ENCODE measurements around the gene GRAP2. TPM values are rescaled to one million over a fixed set of nuclear protein-coding genes. Genes with fewer than 3 reads are reported as not detected.

GRAP2 gene
- total RNA-seq, 1 experiment from 2014 or later, result 0.42 TPM

DNA sequence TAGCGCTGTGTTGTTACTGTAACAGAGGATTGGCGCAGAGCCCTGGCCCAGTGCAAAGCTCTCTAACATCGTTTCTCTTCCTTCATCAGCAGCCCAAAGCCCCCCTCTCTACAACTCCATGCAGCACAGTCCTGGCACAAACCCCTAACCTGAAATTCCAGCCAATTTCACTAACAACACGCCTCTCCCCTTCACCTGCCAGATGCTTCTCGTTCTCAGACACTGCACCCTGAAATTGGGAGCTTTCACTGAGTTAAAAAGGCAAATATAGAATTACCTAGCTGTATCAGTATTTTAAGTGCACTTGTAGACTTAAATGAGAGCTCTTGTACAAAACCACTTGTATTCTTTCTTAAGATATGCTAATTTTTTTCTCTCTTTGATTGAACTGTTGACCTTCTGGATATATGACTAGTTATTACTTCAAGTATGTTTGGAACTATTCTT is 16.3 kb downstream of the GRAP2 start:
- Histone ChIP-seq H3K36me3 (ENCODE audit: control insufficient read depth in 1 of 2, insufficient read depth in 2 of 2, low read length in 2 of 2) (no peaks in the 10 kb centered on the region), H3K27me3 (ENCODE audit: insufficient read depth, low read length) (peaks cover 83% of the 10 kb centered on the region), H3K4me3 (replicated peaks in 1 of 2; ENCODE audit: low read depth in 1 of 2, low read length in 2 of 2) (no peak overlapping the region), H3K9me2 (ENCODE audit: insufficient read depth) (no peaks in the 10 kb centered on the region), H3K79me2 (ENCODE audit: insufficient read depth, low read length) (no peaks in the 10 kb centered on the region), H3K9ac (ENCODE audit: low read length) (no peak overlapping the region), H3K4me2 (ENCODE audit: low read length) (no peak overlapping the region), H4K20me1 (ENCODE audit: insufficient read depth) (no peaks in the 10 kb centered on the region), H3K4me1 (ENCODE audit: control insufficient read depth in 1 of 2, insufficient read depth in 2 of 2, low read length in 2 of 2) (no peaks in the 10 kb centered on the region), H3K27ac (ENCODE audit: low read depth, low read length) (no peak overlapping the region), H2AFZ (ENCODE audit: low read depth, low read length, poor library complexity, severe bottlenecking) (no peak overlapping the region), H3K9me3 (ENCODE audit: control insufficient read depth in 1 of 2, insufficient read depth in 1 of 2, low read depth in 1 of 2, low read length in 2 of 2) (no peaks in the 10 kb centered on the region)
- BruUV-seq (replicated peaks), result no TSS peak
- no peak for ATAC-seq
- ChIA-PET CTCF (interaction anchor here (0.8 kb wide), 1 partner anchor 9 kb away, joined by 3 read pairs; no protein-coding TSS in a partner anchor), RAD21 (ENCODE audit: low non-redundant PET in 1 of 2, low total read pairs in 2 of 2, uncharacterized antibody in 2 of 2, unreplicated experiment in 2 of 2) (no interaction called here), POLR2A (no interaction called here)
- TF ChIP-seq, protein P1, sequence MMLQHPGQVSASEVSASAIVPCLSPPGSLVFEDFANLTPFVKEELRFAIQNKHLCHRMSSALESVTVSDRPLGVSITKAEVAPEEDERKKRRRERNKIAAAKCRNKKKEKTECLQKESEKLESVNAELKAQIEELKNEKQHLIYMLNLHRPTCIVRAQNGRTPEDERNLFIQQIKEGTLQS (IDR thresholded peaks at IDR 0.05), result no peak
- no peak for TF ChIP-seq SRF (IDR thresholded peaks at IDR 0.05; ENCODE audit: low read depth)
- no peak for TF ChIP-seq EZH2phosphoT487 (IDR thresholded peaks at IDR 0.05; ENCODE audit: borderline replicate concordance)
- no peak for TF ChIP-seq EZH2 (IDR thresholded peaks at IDR 0.05)
- intact Hi-C loops (cut with micrococcal nuclease), result no loop called here
- DNase-seq (ENCODE audit: low read depth, low spot score), result no peak

DNA sequence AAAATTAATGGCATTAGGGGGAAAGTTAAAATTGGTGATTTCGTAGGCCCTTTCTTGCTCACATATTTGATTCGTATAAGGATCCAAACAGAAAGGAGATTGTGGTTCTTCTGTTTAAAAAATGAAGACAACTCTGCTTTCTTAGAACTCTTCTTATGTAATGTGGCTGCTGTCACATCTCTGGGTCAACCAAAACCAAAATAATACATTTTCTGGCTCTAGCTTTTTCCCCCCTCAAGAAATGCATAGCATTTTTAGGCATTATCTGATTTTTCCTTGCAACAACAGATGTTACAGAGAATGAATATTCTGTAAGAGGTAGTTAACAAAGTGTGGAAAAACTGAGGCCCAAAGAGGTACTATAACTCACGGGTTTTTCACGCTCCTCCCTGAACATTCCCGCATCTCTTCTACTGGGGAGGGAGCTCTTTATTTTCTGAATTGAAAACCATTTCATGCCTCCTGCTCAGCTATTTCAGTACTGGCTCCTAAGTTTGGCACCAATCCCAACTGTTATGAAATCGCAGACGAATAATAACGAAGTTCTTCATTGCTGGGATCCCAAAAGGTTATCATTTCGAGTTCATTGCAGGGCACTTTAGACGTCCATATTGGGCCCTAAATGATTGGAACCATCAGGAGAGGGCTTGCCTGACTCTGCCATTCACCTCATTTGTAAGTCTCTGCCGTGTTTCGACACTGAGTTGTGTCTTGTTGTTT is 17.1 kb downstream of the GRAP2 start:
- DNase-seq (ENCODE audit: low read depth, low spot score) (no peak), ATAC-seq (no peak)
- no peak overlapping the region for H2AFZ ChIP-seq (ENCODE audit: low read depth, low read length, poor library complexity, severe bottlenecking)
- intact Hi-C loops (cut with micrococcal nuclease), result no loop called here
- no peaks in the 10 kb centered on the region for H3K36me3 ChIP-seq (ENCODE audit: control insufficient read depth in 1 of 2, insufficient read depth in 2 of 2, low read length in 2 of 2)
- H4K20me1 ChIP-seq (ENCODE audit: insufficient read depth), result no peaks in the 10 kb centered on the region
- H3K9me2 ChIP-seq (ENCODE audit: insufficient read depth), result no peaks in the 10 kb centered on the region
- H3K27ac ChIP-seq (ENCODE audit: low read depth, low read length), result no peak overlapping the region
- no peaks in the 10 kb centered on the region for H3K4me1 ChIP-seq (ENCODE audit: control insufficient read depth in 1 of 2, insufficient read depth in 2 of 2, low read length in 2 of 2)
- H3K9me3 ChIP-seq (ENCODE audit: control insufficient read depth in 1 of 2, insufficient read depth in 1 of 2, low read depth in 1 of 2, low read length in 2 of 2), result no peaks in the 10 kb centered on the region
- H3K27me3 ChIP-seq (ENCODE audit: insufficient read depth, low read length), result peaks cover 87% of the 10 kb centered on the region
- BruUV-seq (replicated peaks), result no TSS peak
- RAD21 ChIA-PET (ENCODE audit: low non-redundant PET in 1 of 2, low total read pairs in 2 of 2, uncharacterized antibody in 2 of 2, unreplicated experiment in 2 of 2), result no interaction called here
- H3K9ac ChIP-seq (ENCODE audit: low read length), result no peak overlapping the region
- POLR2A ChIA-PET, result no interaction called here
- H3K79me2 ChIP-seq (ENCODE audit: insufficient read depth, low read length), result no peaks in the 10 kb centered on the region
- CTCF ChIA-PET, result no interaction called here
- TF ChIP-seq FOSL1 (IDR thresholded peaks at IDR 0.05; ENCODE audit: low read depth), result no peak
- TF ChIP-seq TCF7L2 (IDR thresholded peaks at IDR 0.05; ENCODE audit: borderline replicate concordance, extremely low read depth, insufficient read depth, insufficient read length), result no peak
- TF ChIP-seq EGR1 (IDR thresholded peaks at IDR 0.05; ENCODE audit: low read depth), result no peak
- no peak for TF ChIP-seq POLR2A (IDR thresholded peaks at IDR 0.05; ENCODE audit: borderline replicate concordance, extremely low read depth, insufficient read depth, insufficient read length)
- no peak for TF ChIP-seq SP1 (IDR thresholded peaks at IDR 0.05; ENCODE audit: low read depth)
- TF ChIP-seq SRF (IDR thresholded peaks at IDR 0.05; ENCODE audit: low read depth), result no peak
- TF ChIP-seq, protein P1 (IDR thresholded peaks at IDR 0.05), result no peak
- no peak for TF ChIP-seq EZH2phosphoT487 (IDR thresholded peaks at IDR 0.05; ENCODE audit: borderline replicate concordance)
- no peak for TF ChIP-seq MAX (IDR thresholded peaks at IDR 0.05)
- TF ChIP-seq EZH2 (IDR thresholded peaks at IDR 0.05), result no peak
- TF ChIP-seq, protein P2, sequence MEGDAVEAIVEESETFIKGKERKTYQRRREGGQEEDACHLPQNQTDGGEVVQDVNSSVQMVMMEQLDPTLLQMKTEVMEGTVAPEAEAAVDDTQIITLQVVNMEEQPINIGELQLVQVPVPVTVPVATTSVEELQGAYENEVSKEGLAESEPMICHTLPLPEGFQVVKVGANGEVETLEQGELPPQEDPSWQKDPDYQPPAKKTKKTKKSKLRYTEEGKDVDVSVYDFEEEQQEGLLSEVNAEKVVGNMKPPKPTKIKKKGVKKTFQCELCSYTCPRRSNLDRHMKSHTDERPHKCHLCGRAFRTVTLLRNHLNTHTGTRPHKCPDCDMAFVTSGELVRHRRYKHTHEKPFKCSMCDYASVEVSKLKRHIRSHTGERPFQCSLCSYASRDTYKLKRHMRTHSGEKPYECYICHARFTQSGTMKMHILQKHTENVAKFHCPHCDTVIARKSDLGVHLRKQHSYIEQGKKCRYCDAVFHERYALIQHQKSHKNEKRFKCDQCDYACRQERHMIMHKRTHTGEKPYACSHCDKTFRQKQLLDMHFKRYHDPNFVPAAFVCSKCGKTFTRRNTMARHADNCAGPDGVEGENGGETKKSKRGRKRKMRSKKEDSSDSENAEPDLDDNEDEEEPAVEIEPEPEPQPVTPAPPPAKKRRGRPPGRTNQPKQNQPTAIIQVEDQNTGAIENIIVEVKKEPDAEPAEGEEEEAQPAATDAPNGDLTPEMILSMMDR (IDR thresholded peaks at IDR 0.05 in 2 of 3, conservative IDR thresholded peaks at IDR 0.05 in 1 of 3; ENCODE audit: borderline replicate concordance in 1 of 3, insufficient read depth in 1 of 3, low read depth in 2 of 3, low read length in 2 of 3), result no peak
- TF ChIP-seq CBX3 (IDR thresholded peaks at IDR 0.05; ENCODE audit: low read depth), result no peak
- no peak for TF ChIP-seq ZNF274 (IDR thresholded peaks at IDR 0.05; ENCODE audit: low read depth, low read length)
- TF ChIP-seq SIN3A (IDR thresholded peaks at IDR 0.05; ENCODE audit: low read depth), result no peak
- TF ChIP-seq CEBPB (IDR thresholded peaks at IDR 0.05; ENCODE audit: low read depth), result no peak
- no peak overlapping the region for H3K4me3 ChIP-seq (replicated peaks in 1 of 2; ENCODE audit: low read depth in 1 of 2, low read length in 2 of 2)
- H3K4me2 ChIP-seq (ENCODE audit: low read length), result no peak overlapping the region
